ENCODE measurements around the gene LNP1.

- TF ChIP-seq CTCF (IDR thresholded peaks at IDR 0.05) (no peak), POLR2AphosphoS5 (IDR thresholded peaks at IDR 0.05) (no peak), EP300 (IDR thresholded peaks at IDR 0.05) (no peak), POLR2A (IDR thresholded peaks at IDR 0.05) (no peak)
Measured at GRCh38 chr3:100368441-100368840, 32.9 kb upstream of the LNP1 start.
